HuH-7.5 (cell line): ENCODE measurements around the gene RAI1.

Experiments
- DNase-seq: peaks from one replicate; pipeline ENCODE4 v3.0.0; 2011; ENCODE audit warnings: low spot score

Gene RAI1

DNA sequence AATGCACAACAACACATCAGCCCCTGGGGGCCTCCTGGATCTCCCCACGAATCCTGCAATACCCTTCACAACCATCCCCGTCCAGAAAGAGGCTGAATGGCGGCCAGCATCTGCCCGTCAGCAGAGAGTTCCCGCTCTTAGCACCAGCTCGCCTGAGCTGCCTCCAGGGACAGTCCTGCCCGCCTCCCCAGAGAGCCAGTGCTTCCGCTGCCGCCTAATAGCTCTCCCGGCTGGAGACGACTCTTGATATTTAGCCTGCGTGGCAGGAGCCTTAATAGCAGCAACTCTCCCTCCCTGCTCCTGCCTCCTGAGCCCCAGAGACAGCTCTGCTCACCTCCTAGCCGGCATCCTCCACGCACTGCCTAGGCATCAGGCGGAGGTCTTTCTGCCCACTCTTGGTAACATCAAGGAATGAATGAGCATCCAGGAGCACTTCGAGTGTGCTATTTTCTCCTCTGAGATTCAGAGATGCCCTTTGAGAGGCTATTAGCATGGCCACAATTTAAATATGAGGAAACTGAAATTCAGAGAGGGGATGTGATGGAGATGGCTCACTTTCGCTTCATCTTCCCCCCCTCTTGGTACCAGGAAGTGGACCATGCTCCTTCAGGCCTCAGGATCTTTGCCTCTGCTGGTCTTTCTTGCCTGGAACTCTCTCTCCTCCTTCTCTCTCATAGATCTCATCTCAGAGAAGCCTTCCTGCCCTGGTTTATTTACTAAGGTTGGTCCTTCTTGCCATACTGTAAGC, 67.9 kb downstream of the RAI1 start:
- no peak for DNase-seq

DNA sequence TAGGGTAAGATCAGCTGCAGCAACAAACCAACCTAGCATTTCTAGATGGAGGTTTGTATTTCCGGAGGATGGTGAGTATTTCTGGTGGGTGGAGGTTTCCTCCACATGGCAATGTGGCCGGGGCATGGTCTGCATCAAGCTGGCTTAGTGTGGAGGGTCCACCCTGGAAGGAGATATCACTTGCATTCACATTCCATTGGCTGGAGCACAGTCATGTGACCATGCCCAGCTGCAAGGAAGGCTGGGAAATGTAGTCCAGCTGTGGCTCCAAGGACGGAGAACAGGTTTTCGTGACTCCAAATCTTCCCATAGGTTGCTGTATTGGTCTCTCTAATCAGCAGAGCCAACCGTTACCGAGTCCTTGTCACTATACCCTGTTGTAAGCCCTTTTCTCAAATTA, 68.7 kb downstream of the RAI1 start:
- no peak for DNase-seq

DNA sequence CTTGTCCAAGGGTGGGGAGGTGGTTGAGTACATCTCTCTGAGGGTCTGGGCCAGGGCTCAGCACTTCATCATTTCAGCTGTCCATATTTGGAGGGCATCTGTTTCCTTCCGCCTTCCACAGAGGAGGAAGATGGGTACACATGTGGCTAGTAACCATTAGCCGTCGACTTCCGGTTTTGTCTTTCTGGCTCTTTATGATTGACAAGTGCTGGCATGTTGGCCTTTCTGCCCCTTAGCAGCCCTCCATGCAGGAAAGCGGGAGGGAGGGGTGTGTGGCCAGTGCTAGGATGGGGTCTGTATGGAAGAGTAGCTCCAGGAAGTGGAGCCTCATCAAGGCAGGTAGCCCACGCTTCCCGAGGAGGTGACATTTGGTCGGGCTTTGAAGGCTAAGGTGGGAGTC, 69.6 kb downstream of the RAI1 start:
- no peak for DNase-seq

DNA sequence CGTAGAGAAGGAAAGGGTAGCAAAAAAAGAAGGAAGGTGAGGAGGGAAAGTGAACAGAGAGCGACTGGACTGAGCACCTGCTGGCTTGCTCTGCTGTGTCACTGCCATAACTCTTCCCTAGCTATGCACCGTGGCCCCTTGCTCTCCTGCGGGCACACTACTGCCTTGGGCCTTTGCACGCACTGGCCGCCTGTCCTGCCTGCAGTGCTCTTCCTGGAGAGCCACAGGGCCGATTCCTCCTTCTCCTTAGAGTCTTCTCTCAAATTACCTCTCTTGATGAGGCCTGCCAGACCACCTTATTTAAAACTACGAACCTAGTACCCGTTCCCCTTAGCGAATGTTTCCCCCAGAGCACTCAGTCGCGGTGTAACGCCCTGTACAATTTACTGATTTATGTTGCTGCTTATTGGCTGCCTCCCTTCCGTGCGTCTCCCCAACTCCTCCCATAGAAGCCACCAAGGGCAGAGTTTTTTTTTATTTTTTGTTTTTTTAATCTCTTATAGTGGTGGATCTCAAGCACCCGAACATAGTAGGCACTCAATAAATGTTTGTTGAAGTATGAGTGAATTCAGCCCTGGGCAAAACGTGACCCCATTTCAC, 70.3 kb downstream of the RAI1 start:
- no peak for DNase-seq

DNA sequence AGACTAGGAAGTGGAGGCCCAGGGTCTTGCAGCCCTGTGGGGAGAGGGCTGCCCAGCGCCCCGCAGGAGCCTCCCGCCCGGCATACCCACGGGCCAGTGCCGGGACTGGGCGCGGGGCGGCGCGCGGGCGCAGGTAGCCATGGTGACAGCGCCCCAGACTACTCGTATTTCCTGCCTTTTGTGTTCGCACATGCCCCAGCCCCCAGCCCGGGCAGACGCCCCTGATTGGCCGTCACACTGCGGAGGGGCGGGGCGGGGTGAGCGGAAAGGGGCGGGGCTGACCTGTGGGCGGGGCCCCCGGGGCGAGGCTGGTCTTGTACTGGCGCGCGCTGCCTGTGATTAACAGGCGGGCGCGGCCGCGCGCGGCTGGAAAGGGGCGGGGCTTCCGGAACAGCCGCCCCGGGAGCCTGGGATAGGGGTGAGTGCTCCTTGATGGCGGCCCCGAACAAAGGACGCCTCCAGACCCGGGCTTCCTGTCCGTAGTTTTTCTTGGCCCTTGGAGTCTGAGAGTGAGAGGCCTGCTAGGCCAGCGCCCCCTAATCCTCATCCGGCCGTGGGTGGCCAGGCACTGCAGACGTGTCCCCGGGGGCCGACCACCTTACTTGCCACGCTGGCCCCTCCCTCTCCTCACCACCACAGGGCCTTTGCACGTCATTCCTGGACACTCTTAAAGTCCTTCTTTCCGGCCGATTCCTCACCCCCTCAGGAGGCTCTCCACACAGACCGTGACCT, 71.0 kb downstream of the RAI1 start:
- peak; percentile 98 for DNase-seq

DNA sequence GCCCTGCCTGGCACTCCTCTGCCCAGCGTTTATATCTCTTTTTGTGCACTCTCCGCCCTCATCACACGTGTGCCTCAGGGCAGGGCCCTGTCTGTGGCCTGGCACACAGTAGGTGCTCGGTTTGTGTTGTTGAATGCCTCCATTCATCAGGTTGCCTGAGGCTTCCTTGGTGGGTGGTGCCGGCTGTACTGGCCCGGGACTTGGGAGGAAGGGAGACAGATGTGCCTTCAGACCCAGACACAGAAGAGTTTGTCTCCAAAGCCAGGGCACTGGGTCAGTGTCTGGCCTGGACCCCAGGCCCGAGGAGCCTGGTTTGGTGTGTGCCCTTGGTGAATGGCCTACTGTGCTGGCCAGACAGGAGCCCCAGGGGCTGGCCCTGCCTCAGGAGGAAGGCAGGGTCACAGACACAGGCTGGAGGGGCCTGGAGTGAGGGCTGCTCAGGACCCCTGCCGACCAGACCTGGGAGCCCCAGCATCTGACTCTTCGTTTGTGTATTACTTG, 71.6 kb downstream of the RAI1 start:
- DNase-seq, result no peak

DNA sequence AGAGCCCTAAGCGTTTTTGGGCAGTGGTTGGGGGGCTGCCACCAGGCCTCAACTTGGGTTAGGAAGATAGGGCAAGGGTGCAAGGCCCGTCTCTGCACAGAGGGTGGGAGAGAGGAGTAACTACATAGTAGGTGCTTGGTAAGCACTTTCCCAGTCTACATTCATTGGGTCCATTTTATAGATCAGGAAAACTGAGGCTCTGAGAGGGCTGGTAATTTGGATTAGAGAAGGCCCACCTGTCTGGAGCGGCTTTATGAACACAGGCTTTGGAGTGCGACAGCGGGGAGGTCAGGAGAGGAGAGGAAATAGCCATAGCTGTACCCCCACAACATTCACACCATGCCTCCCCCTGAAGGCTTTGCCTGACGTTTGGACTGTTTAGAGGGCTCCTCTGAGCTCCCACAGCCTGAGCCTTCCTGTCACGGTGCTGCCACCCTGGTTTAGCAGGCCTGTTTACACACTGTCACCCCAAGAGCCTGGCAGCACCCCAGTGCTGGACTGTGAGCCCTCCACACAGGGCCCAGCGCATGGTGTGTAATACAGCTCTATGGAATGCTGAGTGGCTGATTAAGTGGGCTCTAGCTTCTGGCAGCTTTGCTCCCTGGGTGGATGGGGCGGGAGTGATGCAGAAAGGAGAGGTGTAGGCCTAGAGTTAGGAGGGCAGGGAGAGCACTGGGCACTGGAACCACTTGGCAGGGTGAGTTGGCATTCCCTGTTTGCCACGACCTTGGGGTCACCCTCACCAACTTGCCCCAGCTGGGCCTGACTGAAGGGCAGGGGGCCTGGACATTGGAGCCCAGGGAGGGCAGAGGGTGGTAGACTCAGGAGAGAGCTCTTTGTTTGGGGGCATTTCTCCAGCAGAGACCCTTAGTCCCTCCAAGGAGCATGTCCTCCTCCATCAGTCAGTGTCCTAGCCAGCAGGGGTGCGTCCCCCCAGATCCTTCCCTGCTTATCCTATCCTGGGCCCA, 73.7 kb downstream of the RAI1 start:
- no peak for DNase-seq

DNA sequence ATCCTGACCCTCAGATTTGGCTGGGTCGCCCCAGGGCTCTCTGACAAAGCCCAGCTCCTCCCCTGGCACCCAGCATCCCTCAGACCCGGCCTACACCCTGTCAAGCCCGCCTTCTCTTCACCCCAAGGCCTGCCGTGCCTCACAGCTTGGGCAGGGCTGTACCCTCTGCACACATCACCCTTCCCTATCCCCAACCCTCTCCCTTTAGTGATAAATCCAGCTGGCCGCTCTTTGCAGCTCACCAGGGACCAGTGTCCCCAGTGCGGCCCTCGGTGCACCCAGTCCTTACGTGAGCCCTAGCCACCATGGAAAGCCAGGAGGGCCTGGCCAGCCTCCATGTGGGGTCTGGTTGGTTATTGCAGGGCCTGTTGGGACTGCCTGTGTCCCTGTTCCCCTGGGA, 74.5 kb downstream of the RAI1 start:
- no peak for DNase-seq

DNA sequence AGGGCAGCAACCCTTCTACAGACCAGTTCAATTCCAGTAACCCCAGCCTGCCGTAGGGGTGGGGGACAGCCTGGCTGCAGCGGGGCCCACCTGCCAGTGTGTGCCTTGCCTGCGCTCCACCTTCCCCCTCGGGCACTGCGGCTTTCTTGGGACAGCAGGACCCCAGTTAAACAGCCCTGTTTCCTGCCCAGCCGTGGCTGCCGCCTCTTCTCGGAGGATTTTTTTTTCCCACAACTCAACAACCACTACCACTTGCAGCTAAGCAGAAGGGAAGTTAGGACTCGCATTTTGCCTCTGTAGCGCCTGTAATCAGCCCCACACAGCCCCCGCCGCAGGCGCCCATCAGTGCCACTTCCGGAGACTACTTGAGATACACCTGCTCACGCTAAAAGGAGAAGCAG, 76.1 kb downstream of the RAI1 start:
- no peak for DNase-seq

DNA sequence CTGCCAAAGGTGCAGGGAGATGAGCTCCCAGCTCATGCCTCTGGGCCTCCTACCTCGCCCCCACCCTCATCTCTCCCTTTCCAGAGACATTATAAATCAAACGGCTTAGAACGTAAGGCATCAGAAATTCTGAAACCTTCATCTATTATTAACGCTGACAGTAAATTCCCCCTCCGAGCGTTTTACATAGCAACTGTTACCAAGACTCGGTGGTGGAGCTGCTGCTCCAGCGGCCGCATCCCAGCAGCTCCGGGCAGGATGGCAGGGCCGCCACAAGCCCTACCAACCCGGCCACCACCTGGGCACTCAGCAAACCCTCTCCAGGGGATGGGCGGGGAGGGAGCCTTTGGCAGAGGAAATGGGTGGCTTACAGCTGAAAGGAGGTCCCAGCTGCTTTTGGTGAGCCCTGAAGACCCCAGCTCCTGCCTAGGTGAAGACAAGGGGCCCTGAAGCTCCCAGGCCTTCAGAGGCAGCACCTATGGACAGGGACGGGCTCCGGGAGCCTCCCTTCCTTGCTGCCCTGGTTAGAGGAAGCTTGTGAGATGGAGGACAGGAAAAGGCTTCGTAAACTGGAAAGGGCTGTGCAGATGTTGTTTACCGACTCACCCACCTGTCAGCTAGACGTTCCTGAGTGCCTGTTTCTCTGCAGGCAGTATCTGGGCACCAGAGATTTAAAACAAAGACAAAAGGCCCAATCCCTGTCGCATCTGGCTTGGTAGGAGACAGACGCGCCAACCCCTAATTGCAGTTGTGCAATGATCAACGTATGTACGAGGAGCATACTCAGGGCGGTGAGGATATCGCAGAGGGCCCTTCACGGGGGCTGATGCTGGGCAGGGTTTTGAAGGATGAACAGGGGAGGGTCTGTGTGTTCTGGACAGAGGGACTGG, 76.9 kb downstream of the RAI1 start:
- no peak for DNase-seq

DNA sequence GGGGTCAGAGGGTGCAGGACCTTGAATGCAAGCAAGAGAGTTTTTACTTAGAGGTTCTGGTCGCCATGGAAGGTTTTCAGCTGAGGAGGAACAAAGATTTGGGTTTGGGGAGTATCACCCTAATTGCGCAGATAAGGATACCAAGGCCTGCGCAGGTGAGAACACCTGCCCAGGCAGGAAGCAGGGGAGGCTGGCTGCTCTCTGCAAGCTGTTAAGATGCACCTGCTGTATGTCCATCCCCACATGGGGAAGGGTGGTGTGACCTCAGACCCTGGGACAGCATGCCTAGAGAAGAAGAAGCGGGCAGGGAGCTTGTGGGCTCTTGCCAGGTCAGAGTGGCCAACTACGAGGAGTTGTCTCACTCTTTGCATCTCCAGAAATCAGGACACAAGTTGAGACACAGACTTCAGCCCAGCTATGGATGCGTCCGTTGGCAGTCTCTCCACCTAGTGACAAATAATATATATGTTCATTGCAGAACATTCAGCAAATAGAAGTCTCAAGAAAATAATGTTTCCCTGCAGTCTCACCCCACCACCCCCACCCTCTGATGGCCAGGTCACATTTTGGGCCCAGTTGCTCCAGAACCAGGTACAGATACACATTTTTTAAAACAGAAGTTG, 77.8 kb downstream of the RAI1 start:
- no peak for DNase-seq

DNA sequence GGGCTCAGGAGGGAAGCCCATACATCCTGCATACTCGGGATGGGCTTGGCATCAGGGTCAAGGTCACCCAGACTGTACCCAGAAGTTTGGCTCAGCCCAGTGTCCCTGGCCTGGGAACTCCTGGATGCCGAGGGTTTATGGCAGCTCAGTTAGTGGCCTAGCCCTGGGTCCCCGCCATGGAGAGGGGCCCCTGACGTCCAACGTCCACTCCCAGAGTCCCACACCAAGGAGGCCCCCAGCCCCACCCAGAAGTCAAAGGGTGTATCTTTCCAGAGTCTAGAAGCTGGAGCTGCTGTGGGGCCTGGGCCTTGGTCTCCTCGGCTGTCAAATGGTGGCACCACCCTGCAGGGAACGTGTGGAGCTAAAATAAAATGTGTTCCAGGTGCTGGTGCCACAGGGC, 79.1 kb downstream of the RAI1 start:
- DNase-seq, result no peak

DNA sequence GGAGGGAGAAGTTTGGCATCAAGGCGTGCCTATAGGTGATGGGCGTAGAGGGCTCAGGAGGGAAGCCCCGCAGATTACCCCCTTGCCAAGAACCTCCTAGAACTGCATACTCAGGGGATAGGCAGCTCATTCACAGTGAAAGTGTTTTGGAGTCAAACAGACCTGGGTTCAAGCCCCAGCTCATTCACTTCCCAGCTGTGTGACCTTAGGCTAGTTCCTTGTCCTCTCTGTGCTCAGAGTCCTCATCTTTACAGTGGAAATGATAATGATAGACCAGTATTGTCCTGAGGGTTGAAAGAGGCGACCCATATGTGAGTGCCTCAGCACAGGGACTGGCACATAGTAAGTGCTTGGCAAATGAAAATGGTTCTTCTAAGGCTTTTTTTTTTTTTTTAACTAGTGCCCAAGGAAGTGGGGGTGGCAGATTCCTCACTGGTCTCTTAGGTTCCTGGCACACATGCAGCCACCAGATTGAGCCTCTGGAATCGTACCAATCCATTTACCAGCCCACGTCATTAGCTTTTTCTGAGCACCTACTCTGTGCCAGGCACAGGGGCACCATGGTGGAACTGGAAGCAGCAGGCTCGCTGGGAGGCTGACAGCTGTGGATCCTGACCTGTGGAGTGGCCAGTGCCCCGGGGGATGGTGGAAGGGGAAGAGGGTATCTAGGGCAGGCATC, 79.8 kb downstream of the RAI1 start:
- DNase-seq, result no peak

DNA sequence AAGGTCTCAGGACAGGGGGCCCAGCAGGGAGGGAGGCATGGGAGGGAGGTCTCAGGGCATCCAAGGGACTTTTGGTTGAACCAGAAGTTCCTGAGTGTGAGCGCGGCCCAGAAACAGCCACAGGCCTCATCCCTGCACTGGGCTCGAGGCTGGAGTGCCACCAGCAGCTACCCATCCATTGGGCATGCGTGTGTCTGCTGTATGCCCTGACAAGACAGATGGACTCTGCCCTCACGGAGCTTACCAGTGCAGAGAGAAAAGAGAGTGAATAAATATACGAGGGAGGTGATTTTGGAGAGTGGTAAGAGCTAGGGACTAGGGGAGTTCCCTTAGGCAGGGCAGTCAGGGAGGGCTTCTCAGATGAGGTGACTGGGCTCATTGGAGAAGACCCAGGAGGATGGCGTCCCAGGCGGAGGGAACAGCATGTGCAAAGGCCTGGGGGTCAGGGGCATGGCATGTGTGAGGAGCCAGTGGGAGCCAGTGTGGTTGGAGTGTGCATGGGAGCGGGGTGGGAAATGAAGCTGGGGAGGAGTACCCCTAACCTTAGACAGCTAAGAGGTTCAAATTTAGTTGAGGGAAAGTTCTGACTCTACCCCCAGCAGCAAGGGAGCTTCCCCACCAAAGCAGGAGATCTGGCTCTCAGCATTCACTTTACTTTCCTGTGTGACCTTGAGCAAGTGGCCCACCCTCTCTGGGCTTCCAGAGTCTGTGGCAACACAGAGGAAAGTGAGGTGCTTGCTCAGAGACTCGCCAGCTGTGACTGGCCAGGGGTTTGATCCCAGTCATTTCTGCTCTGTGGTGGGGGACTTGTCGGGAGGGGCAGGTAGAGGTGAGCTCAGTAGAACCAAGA, 80.9 kb downstream of the RAI1 start:
- no peak for DNase-seq

DNA sequence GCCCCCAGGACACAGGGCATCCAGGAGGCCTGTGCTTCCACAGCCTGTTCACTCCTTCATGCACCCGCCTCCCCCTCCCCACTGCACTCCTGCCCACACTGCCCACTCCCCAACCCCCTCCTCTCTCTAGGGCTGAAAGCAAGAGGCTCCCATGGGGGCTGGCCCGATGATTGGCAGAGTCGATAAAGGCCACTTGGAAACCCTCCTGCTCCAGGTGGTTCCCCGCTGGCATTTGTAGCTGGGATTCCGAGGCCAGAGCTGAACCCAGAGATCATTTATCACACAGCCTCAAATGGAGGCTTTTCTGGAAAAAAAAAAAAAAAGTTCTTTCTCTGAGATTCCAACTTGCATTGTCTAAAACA, 81.5 kb downstream of the RAI1 start:
- DNase-seq, result no peak

DNA sequence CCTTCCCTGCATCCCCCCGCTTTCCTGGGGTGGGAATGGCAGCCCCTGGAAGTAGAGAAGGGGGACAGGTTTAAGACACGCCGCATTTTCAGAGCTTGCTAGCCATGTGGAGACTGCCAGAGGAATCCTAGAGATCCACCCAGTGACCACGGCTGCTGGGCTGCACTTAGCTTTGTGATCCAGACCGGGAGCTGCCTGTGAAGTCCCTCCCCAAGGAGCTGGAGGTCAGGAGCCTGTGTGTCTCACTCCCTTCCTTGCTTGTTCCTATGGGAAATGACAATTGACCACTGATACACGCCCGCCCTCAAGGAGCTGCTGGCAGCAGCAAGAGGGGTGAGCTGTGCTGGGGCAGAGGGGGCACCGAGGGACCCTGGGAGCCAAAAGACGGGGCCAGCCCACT, 81.9 kb downstream of the RAI1 start:
- DNase-seq, result no peak

DNA sequence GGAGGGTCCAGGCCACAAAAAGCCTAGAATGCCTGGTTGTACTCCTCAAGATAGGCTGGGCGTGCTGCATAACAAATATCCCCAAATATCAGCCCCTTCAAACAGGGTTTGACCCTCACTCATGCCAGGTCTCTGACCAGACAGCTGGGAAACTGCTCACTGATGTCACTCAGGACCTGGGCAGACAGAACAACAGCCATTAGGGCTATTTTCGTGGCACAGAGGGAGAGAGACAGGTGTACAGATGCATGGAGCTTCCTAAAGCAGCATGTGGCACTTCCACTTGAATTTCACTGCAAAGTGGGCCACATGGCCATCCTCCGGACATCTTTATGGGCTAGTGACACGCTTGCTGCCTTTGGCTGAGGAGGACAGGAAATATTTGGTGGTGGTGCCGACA, 82.5 kb downstream of the RAI1 start:
- DNase-seq, result no peak

DNA sequence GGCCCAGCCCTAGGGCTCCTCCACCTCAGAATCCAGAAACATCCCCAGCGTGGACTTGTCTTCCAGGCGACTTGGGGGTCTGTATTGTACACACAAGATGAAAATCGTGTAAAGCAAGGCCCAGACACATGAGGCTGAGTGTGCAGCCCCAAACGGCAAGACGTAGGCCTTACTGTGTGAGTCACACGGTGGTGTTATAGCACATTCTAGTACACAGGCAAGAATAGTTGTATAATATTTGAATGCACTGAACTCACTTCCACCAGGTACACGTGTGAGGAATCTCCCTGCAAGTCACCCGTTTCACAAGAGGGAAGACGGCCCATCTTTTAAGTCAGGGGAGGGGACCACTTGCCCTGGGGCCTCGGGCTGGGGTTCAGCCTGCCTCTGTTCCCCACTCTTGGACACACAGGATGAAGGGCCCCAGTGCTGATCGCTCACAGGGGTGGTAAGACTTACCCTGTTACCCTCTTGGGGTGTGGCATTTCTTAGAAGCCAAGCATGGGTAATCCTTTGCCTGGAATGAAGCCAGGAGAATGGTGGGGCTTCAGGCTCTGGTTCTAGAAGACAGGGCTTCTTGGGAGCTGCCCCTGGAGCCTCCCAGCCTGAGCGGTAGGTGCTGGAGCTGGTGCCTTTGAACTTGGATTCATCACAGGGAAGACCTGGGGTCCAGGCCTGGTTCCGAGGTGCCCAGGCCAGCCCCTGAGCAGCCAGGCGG, 84.3 kb downstream of the RAI1 start:
- no peak for DNase-seq
